ENCODE data around the gene MYO9B.
"Not testable (repeated sequence)": the region's sequence is repeated elsewhere in the genome, so short reads cannot be mapped to it uniquely, and the experiment has no call there.

The MYO9B gene

DNA sequence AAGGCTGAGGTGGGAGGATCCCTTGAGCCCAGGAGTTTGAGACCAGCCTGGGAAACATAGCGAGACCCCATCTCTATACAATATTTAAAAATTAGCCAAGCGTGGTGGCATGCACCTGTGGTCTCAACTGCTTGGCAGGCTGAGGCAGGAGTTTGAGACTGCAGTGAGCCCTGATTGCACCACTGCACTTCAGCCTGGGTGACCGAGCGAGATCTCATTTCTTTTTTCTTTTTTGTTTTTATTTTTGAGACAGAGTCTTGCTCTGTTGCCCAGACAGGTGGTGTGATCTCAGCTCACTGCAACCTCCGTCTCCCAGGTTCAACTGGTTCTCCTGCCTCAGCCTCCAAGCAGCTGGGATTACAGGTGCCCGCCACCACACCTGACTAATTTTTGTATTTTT lies 116.2 kb downstream of the MYO9B start:
- not testable (repeated sequence) for DNase-seq

DNA sequence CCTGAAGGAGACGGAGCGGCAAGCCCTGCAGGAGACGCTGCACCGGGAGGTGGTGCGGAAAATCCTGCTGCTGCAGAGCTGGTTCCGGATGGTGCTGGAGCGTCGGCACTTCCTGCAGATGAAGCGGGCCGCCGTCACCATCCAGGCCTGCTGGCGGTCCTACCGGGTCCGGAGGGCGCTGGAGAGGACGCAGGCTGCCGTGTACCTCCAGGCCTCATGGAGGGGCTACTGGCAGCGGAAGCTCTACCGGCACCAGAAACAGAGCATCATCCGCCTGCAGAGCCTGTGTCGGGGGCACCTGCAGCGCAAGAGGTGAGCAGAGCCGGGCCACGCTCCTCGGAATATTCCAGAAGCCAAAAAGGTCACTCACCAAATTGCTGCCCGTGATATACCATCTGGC lies 117.2 kb downstream of the MYO9B start:
- DNase-seq, result no peak

DNA sequence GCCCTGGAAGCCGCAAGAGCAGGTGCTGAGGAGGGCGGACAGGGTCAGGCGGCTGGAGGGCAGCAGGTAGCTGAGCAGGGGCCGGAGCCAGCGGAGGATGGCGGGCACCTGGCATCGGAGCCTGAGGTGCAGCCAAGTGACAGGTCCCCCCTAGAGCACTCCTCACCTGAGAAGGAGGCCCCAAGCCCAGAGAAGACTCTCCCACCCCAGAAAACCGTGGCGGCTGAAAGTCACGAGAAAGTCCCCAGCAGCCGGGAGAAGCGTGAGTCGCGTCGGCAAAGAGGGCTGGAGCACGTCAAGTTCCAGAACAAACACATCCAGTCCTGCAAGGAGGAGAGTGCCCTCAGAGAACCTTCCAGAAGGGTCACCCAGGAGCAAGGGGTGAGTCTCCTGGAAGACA lies 119.0 kb downstream of the MYO9B start:
- DNase-seq, result no peak

DNA sequence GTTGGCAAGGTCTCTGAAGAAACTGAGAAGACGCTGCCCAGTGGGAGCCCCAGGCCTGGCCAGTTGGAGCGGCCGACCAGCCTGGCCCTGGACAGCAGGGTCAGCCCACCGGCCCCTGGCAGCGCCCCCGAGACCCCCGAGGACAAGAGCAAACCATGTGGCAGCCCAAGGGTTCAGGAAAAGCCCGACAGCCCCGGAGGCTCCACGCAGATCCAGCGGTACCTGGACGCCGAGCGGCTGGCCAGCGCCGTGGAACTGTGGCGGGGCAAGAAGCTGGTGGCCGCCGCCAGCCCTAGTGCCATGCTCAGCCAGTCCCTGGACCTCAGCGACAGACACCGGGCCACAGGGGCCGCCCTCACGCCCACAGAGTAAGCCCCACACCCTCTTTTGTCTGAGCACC lies 119.5 kb downstream of the MYO9B start:
- no peak for DNase-seq

DNA sequence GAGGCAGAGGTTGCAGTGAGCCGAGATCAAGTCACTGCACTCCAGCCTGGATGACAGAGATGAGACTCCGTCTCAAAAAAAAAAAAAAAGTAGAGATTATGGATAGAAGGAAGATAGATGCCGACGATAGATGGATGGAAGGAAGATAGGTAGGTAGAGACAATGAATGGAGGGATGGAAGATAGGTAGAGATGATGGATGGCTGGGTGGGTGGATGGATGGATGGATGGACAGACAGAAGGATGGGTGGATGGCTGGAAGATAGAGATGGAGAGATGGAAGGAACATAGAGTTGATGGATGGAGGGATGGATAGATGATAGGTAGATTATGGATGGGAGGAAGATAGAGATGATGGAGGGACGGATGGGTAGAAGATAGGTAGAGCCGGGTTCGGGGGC lies 121.0 kb downstream of the MYO9B start:
- DNase-seq, result no peak

DNA sequence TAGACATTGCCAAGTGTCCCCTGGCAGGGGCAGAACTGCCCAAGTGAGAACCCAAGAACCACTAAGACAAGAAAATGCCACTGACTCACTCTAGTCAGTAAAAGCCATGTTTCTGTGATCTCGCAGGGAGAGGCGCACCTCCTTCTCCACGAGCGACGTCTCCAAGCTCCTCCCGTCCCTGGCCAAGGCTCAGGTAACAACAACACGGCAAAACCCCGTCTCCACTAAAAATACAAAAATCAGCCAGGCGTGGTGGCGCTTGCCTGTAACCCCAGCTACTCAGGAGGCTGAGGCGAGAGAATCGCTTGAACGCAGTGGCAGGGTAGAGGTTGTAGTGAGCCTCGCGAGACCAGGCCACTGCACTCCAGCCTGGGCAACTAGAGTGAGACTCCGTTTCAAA lies 122.1 kb downstream of the MYO9B start:
- DNase-seq, result no peak

DNA sequence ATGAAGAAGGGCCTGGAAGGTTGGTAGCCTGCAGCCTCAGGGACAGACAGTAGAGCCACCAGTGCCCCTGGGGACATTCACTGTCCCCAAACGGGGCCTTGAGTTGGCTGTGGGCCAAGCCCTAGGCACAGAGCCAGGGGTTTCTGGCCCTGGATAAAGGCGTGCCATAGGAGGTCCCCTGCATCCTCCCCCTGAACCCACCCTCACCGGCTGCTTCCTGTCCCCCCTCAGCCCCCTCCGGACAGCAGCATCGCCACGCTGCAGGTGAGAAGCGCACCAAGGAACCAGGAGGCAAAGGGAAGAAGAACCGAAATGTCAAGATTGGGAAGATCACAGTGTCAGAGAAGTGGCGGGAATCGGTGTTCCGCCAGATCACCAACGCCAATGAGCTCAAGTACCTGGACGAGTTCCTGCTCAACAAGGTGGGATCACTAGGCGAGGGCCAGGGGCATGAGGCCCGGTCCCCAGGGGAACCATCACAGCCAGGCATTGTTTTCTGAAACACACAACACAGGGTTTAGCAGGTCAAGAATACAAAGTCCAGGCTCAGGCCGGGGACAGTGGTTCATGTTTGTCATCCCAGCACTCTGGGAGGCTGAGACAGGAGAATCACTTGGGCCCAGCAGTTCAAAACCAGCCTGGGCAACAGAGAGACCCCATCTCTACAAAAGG lies 125.0 kb downstream of the MYO9B start:
- no peak for DNase-seq

DNA sequence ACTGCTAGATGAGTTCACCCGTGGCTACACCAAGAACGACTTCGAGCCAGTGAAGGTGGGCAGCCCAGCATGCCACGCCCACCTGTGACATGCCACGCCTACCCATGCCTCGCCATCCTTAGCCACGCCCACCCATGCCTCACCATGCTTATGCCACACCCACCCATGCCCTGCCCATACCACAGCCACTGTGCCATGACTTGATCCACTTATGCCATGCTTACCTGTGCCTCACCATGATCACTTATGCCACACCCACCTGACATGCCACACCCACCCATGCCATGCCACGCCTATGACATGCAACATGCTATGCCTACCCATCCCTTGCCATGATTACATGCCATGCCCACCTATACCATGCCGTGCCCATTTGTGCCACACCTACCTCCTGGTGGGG lies 126.7 kb downstream of the MYO9B start:
- DNase-seq, result no peak

DNA sequence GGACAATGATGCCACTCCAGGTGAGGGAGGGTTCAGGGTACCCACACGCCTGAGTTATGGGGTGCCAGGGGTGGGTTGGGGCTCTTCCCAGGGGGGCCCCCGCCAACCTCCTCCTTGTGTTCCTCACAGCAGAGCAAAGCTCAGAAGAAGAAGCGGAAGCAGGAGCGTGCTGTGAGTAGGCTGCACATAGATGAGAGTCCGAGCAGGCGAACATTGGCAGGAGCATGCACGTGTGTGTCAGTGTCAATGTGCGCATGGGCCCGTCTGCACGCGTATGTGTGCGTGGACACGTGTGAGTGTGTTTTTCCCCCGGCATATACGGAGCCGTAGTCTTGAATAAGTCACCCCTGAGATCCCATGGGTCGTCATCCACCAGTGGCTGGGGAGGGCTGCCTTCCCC lies 127.1 kb downstream of the MYO9B start:
- DNase-seq, result no peak

DNA sequence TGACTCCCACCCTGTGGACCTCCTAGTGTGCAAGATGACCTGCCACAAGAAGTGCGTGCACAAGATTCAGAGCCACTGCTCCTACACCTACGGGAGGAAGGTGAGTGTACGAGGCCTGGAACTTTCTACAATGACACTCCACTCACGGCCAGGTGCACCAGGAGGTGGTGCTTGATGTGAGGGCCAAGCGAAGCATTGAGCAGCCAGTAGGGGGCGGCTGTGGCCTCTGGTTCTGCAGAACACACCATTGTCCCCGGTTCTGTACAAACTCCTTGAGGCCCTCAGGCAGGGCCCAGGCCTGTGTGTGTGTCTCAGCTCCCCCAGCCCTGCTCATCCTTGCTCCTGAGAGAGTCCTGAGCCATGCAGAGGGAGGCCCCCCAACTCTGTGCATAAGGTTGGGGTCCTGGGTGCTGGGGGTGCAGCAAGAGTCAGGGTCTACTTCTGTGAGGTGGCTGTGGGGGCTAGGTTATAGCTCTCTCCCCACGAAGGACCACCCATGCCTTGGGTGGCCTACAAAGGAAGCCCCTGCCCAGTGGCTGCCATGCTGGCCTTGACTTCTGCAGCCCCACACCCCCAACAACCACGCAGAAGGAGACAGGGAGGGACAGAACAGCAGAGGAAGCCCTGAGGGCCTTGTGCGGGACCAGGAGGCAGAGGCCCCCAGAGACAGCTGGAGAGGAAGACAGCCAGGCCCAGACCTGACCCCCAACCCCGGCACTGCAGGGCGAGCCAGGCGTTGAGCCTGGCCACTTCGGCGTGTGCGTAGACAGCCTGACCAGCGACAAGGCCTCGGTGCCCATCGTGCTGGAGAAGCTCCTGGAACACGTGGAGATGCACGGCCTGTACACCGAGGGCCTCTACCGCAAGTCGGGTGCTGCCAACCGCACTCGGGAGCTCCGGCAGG lies 129.9 kb downstream of the MYO9B start:
- DNase-seq, result peak; percentile 24

DNA sequence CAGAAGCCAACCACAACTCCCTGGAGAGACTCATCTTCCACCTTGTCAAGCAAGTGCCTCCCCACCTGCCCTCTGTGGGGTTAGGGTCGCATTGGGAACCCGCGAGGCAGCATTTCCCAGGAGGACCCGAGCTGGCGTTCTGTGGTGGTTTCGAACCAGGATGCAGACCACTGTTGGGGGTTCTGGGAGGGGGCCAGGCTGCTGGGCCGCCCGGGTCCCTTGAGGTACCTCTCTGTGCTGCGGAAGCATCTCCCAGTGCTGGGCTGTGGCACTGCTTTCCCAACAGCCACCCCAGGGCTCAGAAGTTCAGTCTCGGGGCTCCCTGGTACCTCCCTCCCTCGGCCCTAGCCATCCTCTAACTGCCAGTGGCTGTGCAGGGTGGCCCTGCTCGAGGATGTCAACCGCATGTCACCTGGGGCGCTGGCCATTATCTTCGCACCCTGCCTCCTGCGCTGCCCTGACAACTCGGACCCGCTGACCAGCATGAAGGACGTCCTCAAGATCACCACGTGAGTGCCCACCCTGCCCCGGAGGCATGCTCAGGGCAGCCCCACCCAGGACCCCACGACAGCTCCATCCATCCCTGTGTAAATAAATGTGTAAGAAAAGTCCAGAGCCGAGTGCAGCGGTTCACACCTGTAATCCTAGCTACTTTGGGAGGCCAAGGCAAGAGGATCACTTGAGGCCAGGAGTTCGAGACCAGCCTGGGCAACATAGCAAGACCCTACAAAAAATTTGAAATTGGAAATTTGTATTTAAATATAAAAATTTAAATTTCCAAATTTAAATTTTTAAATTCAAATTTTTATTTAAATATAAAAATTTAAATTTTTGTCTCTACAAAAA lies 131.4 kb downstream of the MYO9B start:
- DNase-seq, result no peak

DNA sequence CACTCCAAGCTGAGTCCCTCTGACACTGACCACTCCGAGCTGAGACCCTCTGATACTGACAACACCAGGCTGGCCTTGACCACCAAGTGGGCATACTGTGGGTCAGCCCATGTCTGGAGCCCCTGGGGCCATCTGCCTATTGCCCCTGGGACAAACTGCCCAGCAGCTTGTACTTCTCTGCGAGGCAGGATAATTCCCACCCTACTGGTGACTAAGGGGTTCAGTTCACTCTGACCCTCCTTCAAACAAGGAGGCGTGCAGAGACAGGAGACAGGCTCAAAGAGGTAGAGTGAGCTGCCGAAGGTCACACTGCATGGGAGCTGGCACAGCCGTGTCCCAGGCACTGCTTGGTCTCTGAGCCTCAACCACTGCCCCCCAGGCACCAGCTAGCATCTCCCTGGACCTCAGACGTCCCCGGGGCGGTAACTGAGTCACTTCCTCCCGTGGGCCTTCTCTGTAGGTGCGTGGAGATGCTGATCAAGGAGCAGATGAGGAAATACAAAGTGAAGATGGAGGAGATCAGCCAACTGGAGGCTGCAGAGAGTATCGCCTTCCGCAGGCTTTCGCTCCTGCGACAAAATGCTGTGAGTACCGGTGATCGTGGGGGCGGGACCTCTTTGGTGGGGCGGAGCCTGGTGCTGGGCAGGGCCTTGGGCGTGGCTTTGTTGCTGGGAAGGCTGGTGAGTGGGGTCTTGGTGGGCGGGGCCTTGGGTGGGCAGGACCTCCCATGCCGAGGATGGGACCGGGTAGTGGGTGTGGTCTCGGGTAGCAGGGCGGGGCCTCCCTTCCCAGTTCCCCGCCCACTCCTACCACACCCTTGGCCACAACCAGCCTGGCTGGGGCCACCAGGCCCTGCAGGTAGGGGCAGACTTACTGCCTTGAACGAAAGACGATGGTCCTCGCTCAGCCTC lies 133.8 kb downstream of the MYO9B start:
- peak; percentile 35 for DNase-seq

DNA sequence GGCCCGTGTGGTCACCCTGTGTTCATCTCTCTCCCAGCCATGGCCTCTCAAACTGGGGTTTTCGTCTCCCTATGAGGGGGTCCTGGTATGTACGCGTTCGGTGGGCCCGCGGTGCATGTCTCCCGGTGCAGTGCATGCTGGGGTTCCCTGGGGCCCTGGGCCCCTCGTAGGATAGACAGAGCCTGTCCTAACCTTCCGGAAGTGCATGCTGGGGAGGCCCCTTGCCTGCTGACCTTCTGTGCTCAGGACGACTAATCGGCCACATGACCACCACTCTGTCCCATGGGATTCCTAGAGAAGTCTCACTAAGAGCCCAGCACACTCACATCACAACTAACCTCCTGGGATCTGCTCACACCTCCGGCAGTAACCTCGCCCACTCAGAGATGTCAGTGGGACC lies 134.7 kb downstream of the MYO9B start:
- DNase-seq, result no peak

DNA sequence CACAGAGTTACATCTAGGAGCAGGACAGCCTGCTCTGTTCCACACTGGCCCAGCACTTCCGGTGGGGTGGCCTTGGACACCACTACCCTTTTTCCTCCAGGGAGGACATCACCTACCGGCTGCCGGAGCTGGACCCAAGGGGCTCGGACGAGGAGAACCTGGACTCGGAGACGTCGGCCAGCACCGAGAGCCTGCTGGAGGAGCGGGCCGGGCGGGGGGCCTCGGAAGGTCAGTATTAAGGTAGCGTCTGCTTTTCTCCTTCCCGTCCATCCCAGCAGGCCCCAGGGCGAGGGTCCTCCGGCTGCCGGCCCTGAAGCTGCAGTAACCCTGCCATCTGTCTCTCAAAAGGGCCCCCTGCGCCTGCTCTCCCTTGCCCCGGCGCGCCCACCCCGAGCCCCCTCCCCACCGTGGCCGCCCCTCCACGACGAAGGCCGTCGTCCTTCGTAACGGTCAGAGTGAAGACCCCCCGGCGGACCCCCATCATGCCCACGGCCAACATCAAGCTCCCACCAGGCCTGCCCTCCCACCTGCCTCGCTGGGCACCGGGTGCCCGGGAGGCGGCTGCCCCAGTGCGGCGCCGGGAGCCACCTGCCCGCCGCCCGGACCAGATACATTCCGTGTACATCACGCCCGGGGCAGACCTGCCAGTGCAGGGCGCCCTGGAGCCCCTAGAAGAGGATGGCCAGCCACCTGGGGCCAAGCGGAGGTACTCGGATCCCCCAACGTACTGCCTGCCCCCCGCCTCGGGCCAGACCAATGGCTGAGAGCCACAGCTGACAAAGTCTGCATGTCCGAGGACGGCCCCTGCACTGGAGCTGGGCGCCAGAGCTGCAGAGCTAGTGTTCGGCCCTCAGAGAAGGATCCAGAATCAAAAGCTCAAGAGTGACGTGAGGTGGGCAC lies 136.2 kb downstream of the MYO9B start:
- DNase-seq, result no peak

DNA sequence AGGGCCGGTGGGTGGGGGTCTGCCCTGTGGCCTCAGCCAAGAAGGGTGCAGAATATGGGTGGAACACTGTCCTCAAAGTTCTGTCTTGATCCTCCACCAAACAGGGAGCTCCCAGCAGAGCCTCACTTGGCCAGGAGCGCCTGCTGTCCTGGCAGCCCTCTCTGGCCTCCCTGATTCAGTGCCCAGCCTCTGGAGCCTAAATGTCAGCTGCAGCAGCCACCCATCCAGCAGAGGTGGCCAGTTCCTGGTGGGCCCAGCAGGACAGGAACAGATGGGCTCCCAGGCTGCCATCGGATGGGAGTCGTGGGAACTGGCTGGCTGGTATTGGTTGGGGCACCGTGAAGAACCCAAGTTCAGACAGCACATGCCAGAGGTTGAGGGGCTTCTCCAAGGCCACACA lies 137.8 kb downstream of the MYO9B start:
- no peak for DNase-seq

DNA sequence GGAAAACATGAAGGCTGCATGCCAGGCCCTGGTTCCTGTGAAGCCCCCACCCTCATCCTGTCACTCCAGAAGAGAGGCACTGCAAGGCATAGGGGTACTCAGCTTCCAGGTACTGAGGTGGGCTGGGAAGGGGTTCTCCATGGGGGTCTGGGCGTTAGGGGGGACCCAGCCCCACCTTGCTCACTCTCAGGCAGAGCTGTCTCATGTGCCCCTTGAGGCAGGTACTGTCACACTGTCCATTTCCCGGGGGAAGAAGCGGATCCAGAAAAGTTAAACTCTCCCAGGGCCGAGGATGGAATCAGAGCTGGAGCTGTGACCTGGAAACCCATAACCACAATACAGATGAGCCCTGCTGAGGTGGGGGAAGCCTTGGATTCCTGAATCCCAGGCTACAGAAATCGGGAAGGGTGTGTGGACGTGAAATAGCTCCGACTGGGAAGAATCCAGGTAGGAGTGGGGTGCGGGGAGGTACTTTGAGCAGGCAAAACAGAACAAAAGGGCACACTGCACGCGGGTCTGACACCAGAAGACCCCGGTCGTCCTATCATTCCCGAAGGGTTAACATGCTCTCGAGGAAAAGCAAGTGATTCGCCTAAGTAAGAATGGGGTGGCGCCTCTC lies 139.0 kb downstream of the MYO9B start:
- DNase-seq, result no peak

DNA sequence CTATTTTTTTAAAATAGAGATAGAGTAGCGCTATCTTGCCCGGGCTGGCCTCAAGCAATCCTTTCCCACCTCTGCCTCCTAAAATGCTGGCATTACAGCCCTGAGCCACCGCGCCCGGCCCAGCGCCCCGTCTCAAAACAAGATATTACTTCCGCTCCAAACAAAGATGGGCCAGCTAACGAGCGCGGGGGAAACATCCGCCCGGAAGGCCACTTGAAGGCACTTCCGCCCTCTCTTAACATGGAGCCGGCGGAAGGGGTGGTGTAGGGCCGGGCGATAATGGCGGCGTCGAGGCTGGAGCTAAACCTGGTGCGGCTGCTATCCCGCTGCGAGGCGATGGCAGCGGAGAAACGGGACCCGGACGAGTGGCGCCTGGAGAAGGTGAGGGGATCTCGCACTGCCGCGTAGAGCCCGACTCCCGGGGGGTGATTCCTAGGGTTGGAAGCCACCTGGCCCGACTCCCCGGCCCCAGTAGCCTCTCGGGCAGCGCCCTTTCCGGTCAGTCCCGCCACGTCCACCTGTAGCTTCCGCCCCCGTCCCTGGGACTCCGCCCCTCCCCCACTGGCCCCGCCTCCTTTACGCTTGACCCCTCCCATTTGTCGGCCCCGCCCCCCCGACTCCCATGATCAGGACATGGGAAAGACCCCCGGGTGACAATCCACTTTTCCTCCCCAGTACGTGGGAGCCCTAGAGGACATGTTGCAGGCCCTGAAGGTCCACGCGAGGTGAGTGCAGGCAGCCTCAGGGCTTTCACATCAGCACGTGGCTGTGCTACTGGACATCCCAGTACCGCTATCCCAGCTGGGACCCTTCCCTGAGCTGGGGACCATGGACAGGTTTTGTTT lies 139.8 kb downstream of the MYO9B start, which contains the start of gene USE1:
TSS of gene USE1 (plus strand) at position 231 of the 845 bp plus-strand sequence. CDS start at position 280, 49 bp downstream.
- DNase-seq, result peak; percentile 91

DNA sequence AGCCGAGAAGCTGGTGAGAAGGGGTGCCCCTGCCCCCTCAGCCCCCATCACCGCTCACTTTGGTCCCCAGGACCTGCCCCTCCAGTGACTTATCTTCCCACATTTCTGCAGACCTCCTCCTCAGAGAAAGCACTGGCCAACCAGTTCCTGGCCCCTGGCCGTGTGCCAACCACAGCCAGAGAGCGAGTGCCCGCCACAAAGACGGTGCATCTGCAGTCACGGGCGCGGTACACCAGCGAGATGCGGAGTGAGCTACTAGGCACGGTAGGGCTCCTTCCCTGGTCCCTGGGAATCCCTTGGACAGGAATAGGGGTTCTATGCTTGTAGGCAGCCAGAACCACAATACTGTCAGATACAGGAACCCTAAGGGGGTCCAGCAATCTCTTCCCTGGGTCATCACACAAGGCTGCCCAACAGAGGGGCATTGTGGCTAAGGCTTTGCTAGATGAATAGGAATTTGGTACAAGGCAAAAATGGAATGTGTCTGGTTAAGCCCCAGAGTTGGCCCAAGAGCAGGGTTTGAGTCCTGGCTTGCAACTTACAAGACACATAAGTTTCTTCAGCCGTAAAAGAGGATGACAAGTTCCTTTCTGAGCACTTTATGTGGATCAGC lies 140.6 kb downstream of the MYO9B start:
- no peak for DNase-seq

DNA sequence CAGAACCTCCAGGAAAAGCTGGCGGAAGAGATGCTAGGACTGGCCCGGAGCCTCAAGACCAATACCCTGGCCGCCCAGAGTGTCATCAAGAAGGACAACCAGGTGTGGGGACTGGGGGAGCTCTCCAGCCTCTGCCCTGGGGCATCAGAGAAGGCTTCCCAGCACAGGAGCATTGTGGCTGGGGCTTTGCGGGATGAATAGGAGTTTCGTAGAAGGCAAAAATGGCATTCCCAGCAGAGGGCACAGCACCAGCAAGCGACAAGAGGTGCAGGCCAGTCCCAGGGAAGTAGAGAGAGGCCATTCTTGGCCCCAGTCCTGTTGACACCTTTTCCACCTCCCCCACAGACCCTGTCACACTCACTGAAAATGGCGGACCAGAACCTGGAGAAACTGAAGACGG lies 143.7 kb downstream of the MYO9B start:
- no peak for DNase-seq
